ENCODE data around the gene CATSPERE. TPM values are rescaled to one million over a fixed set of nuclear protein-coding genes. Genes with fewer than 3 reads are reported as not detected.

Gene CATSPERE
- total and polyA plus RNA-seq, 2 donors (not counting 3 experiments of a cell fraction or from before 2014, with no cell fraction given), result 0.61 to 1.9 TPM

DNA sequence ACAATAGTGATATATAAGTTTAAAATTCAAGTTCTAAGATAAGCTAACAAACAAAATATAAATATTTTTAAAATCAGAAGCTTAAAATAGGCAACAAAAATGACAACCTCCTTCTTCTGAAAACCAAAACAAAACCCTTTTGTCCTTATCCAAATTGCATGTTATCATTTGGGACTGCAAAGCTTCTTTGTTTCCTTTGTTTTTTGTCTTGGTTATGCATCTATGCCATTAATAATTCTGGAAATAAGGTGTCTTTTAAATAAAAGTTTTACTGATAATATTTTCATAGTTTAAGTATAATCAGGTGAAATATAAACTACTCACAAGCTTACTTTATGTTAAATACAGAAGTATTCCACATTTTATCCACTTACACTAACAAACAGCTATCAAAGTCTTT, 29.9 kb upstream of the CATSPERE start:
- ChIA-PET POLR2A (no interaction called here), CTCF (interaction anchor here (1.2 to 2.8 kb wide), 2 partner anchors 16 to 17 kb away, joined by 4 to 8 read pairs; no protein-coding TSS in a partner anchor)
- no peak for DNase-seq (ENCODE audit: low read depth, low spot score)
- Histone ChIP-seq H2AFZ (ENCODE audit: low read depth, low read length) (no peak overlapping the region), H3K4me2 (ENCODE audit: insufficient read depth, low read length) (no peak overlapping the region), H3K4me3 (replicated peaks in 1 of 3; ENCODE audit: insufficient read depth in 1 of 3, low read depth in 1 of 3, low read length in 3 of 3) (no peak overlapping the region), H3K36me3 (ENCODE audit: control insufficient read depth in 2 of 2, extremely low read depth in 1 of 2, insufficient read depth in 2 of 2, low read length in 2 of 2) (peaks cover 12 to 13% of the 10 kb centered on the region in 2 experiments), H3K79me2 (ENCODE audit: control insufficient read depth, insufficient read depth, low read length) (peaks cover 51% of the 10 kb centered on the region), H3K27ac (ENCODE audit: insufficient read depth, low read depth, low read length) (no peak overlapping the region), H4K20me1 (replicated peaks; ENCODE audit: control insufficient read depth, extremely low read depth, insufficient read depth, low read length) (no peaks in the 10 kb centered on the region), H3K9me3 (replicated peaks; ENCODE audit: control insufficient read depth, insufficient read depth, low read length) (no peaks in the 10 kb centered on the region), H3K4me1 (ENCODE audit: control insufficient read depth, extremely low read depth, insufficient read depth, low read length) (peaks cover 23% of the 10 kb centered on the region), H3K9ac (replicated peaks; ENCODE audit: extremely low read depth, insufficient read depth, low read length) (no peak overlapping the region), H3K9me1 (replicated peaks; ENCODE audit: control insufficient read depth, extremely low read depth, insufficient read depth, low read length) (no peaks in the 10 kb centered on the region), H3K27me3 (ENCODE audit: control insufficient read depth in 2 of 2, insufficient read depth in 2 of 2, low read length in 2 of 2) (no peaks in the 10 kb centered on the region)
- intact Hi-C loops (cut with micrococcal nuclease) (no loop called here), dilution Hi-C loops (cut with MboI; ENCODE audit: extremely low pct_ligation_motif_present, low sequenced_read_pairs) (no loop called here)
- TF ChIP-seq FOS (IDR thresholded peaks at IDR 0.05; ENCODE audit: borderline replicate concordance, insufficient read depth, low read length), result no peak
- no peak for TF ChIP-seq GATA2 (IDR thresholded peaks at IDR 0.05; ENCODE audit: insufficient read depth, insufficient read length, low read depth, low read length)
- no peak for TF ChIP-seq POLR2A (IDR thresholded peaks at IDR 0.05; ENCODE audit: low read depth, low read length)
- TF ChIP-seq EZH2 (IDR thresholded peaks at IDR 0.05; ENCODE audit: borderline replicate concordance, low read depth, low read length, severe bottlenecking), result no peak
- TF ChIP-seq CTCF (IDR thresholded peaks at IDR 0.05; ENCODE audit: extremely low read depth in 1 of 2, insufficient read depth in 1 of 2, low read depth in 1 of 2, low read length in 2 of 2), result no peak
- TF ChIP-seq, protein P1, sequence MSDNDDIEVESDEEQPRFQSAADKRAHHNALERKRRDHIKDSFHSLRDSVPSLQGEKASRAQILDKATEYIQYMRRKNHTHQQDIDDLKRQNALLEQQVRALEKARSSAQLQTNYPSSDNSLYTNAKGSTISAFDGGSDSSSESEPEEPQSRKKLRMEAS (IDR thresholded peaks at IDR 0.05; ENCODE audit: insufficient read depth, insufficient read length), result no peak
- no peak for TF ChIP-seq POLR2AphosphoS5 (IDR thresholded peaks at IDR 0.05; ENCODE audit: insufficient read depth, low read depth, low read length)
- TF ChIP-seq MYC (IDR thresholded peaks at IDR 0.05; ENCODE audit: low read depth, low read length), result no peak
- no peak for TF ChIP-seq JUN (IDR thresholded peaks at IDR 0.05; ENCODE audit: borderline replicate concordance, insufficient read depth, insufficient read length, low read depth)
- FAIRE-seq, result no peak
- BruUV-seq (replicated peaks), result no TSS peak

All from endothelial cell of umbilical vein (primary cell).